SK-N-SH (cell line): ENCODE data around the gene GATB. TPM values are rescaled to one million over a fixed set of nuclear protein-coding genes. Genes with fewer than 3 reads are reported as not detected.

Experiments used
- CTCF ChIA-PET: fragments of 300-600, 350-600 bp; formaldehyde crosslinking; extraction: SDS; loops from one replicate; lab custom pipeline; 2021; lab: Yijun Ruan, JAX
- POLR2A ChIA-PET: fragments of 350-600 bp; sonication (Branson Sonifier 250); formaldehyde crosslinking; extraction: SDS; loops from one replicate; lab custom pipeline; 2020; ENCODE audit warnings: antibody characterized with exemption, inconsistent platforms; lab: Yijun Ruan, JAX
- DNase-seq: peaks from one replicate; pipeline ENCODE4 v3.0.0; 2012
- H2AFZ ChIP-seq: fragments of 200-600 bp; sonication (generic); 2 replicates; pipeline ENCODE4 v1.8.1; 2016; ENCODE audit warnings: antibody characterized with exemption, mild to moderate bottlenecking, low read depth
- H3F3A ChIP-seq: fragments of 200-600 bp; sonication (generic); replicated peaks from 2 replicates; pipeline ENCODE3; 2016; ENCODE audit warnings: antibody characterized with exemption, mild to moderate bottlenecking; ENCODE audit not compliant: insufficient read depth
- H3K27ac ChIP-seq, 2 experiments: fragments of 200-500 bp in 1 of 2; fragments of 200-600 bp in 1 of 2; sonication (Bioruptor generic) in 1 of 2; sonication (generic), shearing (Covaris generic) in 1 of 2; 2 replicates each; pipeline versions ENCODE4 v1.5.1 to v1.6.1; 2014 to 2016; ENCODE audit warnings: low read depth in 2 of 2, inconsistent platforms in 1 of 2, low read length in 1 of 2, mild to moderate bottlenecking in 1 of 2, mixed read lengths in 1 of 2
- H3K27me3 ChIP-seq: fragments of 200-600 bp; sonication (generic), shearing (Covaris generic); 2 replicates; pipeline ENCODE4 v1.6.1; 2016; ENCODE audit warnings: mixed run types; ENCODE audit not compliant: insufficient read depth
- H3K36me3 ChIP-seq, 2 experiments: fragments of 200-500 bp in 1 of 2; fragments of 200-600 bp in 1 of 2; sonication (Bioruptor generic) in 1 of 2; sonication (generic) in 1 of 2; replicated peaks in 1 of 2; 2 replicates each; pipeline versions ENCODE3 to v1.5.1; 2014 to 2016; ENCODE audit warnings: low read length in 1 of 2, mild to moderate bottlenecking in 1 of 2; ENCODE audit not compliant: insufficient read depth in 2 of 2, control insufficient read depth in 1 of 2
- H3K4me1 ChIP-seq, 2 experiments: fragments of 200-500 bp in 1 of 2; fragments of 200-600 bp in 1 of 2; sonication (Bioruptor generic) in 1 of 2; sonication (generic), shearing (Covaris generic) in 1 of 2; 2 replicates each; pipeline versions ENCODE4 v1.5.1 to v1.6.1; 2014 to 2016; ENCODE audit warnings: low read depth in 1 of 2, low read length in 1 of 2, mixed run types in 1 of 2; ENCODE audit not compliant: insufficient read depth in 2 of 2, control insufficient read depth in 1 of 2
- H3K4me2 ChIP-seq: fragments of 200-600 bp; sonication (generic), shearing (Covaris generic); 2 replicates; pipeline ENCODE4 v1.6.1; 2017; ENCODE audit warnings: mixed run types
- H3K4me3 ChIP-seq, 2 experiments: fragments of 200-500 bp in 1 of 2; fragments of 200-600 bp in 1 of 2; sonication (Bioruptor generic) in 1 of 2; sonication (generic), shearing (Covaris generic) in 1 of 2; 2 replicates each; pipeline versions ENCODE4 v1.5.1 to v1.8.1; 2014 to 2016; ENCODE audit warnings: low read depth in 2 of 2, inconsistent platforms in 1 of 2, low read length in 1 of 2, mild to moderate bottlenecking in 1 of 2, mixed read lengths in 1 of 2, moderate library complexity in 1 of 2
- H3K79me2 ChIP-seq: fragments of 200-600 bp; sonication (generic); 2 replicates; pipeline ENCODE4 v1.8.1; 2017; ENCODE audit warnings: mild to moderate bottlenecking; ENCODE audit not compliant: insufficient read depth
- H3K9ac ChIP-seq: fragments of 200-600 bp; sonication (generic); 2 replicates; pipeline ENCODE4 v1.6.1; 2017; ENCODE audit warnings: mixed run types
- H3K9me2 ChIP-seq: fragments of 200-600 bp; sonication (generic); 2 replicates; pipeline ENCODE4 v1.6.1; 2017; ENCODE audit warnings: mixed run types
- H3K9me3 ChIP-seq: fragments of 200-600 bp; sonication (generic); 2 replicates; pipeline ENCODE4 v1.6.1; 2017; ENCODE audit warnings: mixed run types, mild to moderate bottlenecking, moderate library complexity
- H4K20me1 ChIP-seq: fragments of 200-600 bp; sonication (generic); 2 replicates; pipeline ENCODE4 v1.6.1; 2017; ENCODE audit warnings: mild to moderate bottlenecking, mixed run types; ENCODE audit not compliant: insufficient read depth
- GATA2 ChIP-seq: sonication (generic); formaldehyde crosslinking; IDR thresholded peaks from 2 replicates; pipeline ENCODE4 v1.5.0; 2020; ENCODE audit warnings: mild to moderate bottlenecking, missing genetic modification reagents
- RCOR1 ChIP-seq: fragments of 150-350 bp; IDR thresholded peaks from 2 replicates; pipeline ENCODE4 v1.6.1; 2017; ENCODE audit warnings: antibody characterized with exemption, low read length
- TAF1 ChIP-seq: IDR thresholded peaks from 2 replicates; pipeline ENCODE4 v1.6.1; 2012; ENCODE audit warnings: low read depth, mild to moderate bottlenecking, low read length, moderate library complexity, borderline replicate concordance
- TEAD4 ChIP-seq: IDR thresholded peaks from 2 replicates; pipeline ENCODE4 v1.4.0; 2012; ENCODE audit warnings: mild to moderate bottlenecking, borderline replicate concordance; ENCODE audit not compliant: insufficient read depth
- YY1 ChIP-seq: IDR thresholded peaks from 2 replicates; pipeline ENCODE4 v1.4.0; 2012; ENCODE audit warnings: low read depth, mild to moderate bottlenecking
- WGBS: methylation state at CpG from one replicate; pipeline ENCODE4 v1.1.6; 2017; ENCODE audit warnings: low lambda C conversion rate; 5-methylcytosine and 5-hydroxymethylcytosine counted together
- polyA plus RNA-seq, 3 experiments: library from polyadenylated mRNA; depleted of rRNA; stranded (reverse); fragments of >200 nt; gene quantifications; 2 replicates each; pipeline ENCODE4 v1.2.3, GENCODE V29; 2012
- TF ChIP-seq, protein P1 (sequence below): fragments of 150-350 bp; IDR thresholded peaks from 2 replicates; pipeline ENCODE4 v1.6.1; 2016; ENCODE audit warnings: mild to moderate bottlenecking, low read depth, low read length
- TF ChIP-seq, protein P2 (sequence below): fragments of 200-600 bp; sonication (generic); IDR thresholded peaks from 2 replicates; pipeline ENCODE4 v1.6.1; 2017; ENCODE audit warnings: antibody characterized with exemption, mild to moderate bottlenecking, moderate library complexity
- TF ChIP-seq, protein P3 (sequence below): IDR thresholded peaks from 2 replicates; pipeline ENCODE4 v1.4.0; 2012; ENCODE audit warnings: low read depth
- TF ChIP-seq, protein P4 (sequence below): IDR thresholded peaks from 2 replicates; pipeline ENCODE4 v1.4.0; 2012; ENCODE audit warnings: low read depth, borderline replicate concordance
- TF ChIP-seq, protein P5 (sequence below): IDR thresholded peaks from 2 replicates; pipeline ENCODE4 v1.6.1; 2012; ENCODE audit warnings: mild to moderate bottlenecking, low read depth, low read length, moderate library complexity
- TF ChIP-seq, protein P6 (sequence below): IDR thresholded peaks from 2 replicates; pipeline ENCODE4 v1.4.0; 2012; ENCODE audit warnings: low read depth, borderline replicate concordance
- TF ChIP-seq, protein P7 (sequence below): IDR thresholded peaks from 2 replicates; pipeline ENCODE4; 2012

GATB gene
- polyA plus RNA-seq, 1 of the 3 experiments (the other 2 are of a cell fraction) = 28.1 TPM

DNA sequence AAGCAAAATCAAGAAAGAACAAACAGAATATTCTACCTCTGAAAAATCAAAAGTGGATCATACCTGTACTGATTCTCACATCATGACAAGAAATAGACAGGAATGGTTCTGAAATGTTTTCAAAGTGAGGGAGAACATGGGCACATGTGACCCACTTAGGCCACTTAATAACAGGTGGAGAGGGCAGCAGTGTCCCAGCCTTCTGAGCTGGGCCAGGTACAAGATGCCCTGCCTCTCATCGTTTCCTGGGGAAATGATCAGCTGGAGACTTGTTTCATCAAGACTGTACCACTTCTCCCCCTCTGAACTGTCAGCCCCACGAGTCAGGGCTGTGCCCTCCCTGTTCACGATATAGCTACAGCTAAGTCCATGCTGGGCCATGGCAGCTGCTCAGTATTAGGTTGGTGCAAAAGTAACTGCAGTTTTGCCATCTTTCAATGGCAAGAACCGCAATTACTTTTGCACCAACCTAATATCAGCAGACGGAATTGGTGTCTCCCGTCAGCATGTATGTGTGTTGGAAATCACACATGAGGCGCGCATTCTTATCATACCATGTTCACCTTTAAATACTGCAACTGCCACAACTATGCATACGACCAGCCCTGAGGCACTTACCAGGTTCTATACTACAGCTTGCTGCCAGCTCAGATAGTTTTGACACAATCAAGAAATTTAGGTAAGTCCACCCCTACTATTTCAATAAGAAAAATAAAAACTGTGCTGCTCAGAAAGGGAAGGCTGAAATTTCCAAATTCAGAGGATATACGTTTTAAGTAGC lies 71.4 kb downstream of the GATB start:
- no peak for TF ChIP-seq RCOR1
- no peak for TF ChIP-seq TEAD4
- TF ChIP-seq, protein P1, sequence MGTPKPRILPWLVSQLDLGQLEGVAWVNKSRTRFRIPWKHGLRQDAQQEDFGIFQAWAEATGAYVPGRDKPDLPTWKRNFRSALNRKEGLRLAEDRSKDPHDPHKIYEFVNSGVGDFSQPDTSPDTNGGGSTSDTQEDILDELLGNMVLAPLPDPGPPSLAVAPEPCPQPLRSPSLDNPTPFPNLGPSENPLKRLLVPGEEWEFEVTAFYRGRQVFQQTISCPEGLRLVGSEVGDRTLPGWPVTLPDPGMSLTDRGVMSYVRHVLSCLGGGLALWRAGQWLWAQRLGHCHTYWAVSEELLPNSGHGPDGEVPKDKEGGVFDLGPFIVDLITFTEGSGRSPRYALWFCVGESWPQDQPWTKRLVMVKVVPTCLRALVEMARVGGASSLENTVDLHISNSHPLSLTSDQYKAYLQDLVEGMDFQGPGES = no peak
- TF ChIP-seq, protein P2, sequence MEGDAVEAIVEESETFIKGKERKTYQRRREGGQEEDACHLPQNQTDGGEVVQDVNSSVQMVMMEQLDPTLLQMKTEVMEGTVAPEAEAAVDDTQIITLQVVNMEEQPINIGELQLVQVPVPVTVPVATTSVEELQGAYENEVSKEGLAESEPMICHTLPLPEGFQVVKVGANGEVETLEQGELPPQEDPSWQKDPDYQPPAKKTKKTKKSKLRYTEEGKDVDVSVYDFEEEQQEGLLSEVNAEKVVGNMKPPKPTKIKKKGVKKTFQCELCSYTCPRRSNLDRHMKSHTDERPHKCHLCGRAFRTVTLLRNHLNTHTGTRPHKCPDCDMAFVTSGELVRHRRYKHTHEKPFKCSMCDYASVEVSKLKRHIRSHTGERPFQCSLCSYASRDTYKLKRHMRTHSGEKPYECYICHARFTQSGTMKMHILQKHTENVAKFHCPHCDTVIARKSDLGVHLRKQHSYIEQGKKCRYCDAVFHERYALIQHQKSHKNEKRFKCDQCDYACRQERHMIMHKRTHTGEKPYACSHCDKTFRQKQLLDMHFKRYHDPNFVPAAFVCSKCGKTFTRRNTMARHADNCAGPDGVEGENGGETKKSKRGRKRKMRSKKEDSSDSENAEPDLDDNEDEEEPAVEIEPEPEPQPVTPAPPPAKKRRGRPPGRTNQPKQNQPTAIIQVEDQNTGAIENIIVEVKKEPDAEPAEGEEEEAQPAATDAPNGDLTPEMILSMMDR = no peak
- TF ChIP-seq, protein P3, sequence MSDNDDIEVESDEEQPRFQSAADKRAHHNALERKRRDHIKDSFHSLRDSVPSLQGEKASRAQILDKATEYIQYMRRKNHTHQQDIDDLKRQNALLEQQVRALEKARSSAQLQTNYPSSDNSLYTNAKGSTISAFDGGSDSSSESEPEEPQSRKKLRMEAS = no peak
- H3K79me2 ChIP-seq = no peaks in the 10 kb centered on the region
- whole genome bisulfite sequencing = 92% methylated on average over 9 of the region's 10 CpGs
- H3K9ac ChIP-seq = peak overlapping the region; percentile 36; the same call in 1 of the 2 replicates
- no peak overlapping the region for H2AFZ ChIP-seq
- H3K4me3 ChIP-seq = no peak overlapping the region
- ChIA-PET CTCF (no interaction called here), POLR2A (no interaction called here)
- H3K4me1 ChIP-seq = peaks cover 33 to 57% of the 10 kb centered on the region in 2 experiments
- H3K27me3 ChIP-seq = no peaks in the 10 kb centered on the region
- H3K27ac ChIP-seq = peak overlapping the region; percentile 82 to 86; a peak in 3 of 4 replicates
- no peak for DNase-seq
- H4K20me1 ChIP-seq = no peaks in the 10 kb centered on the region
- no peaks in the 10 kb centered on the region for H3K36me3 ChIP-seq
- no peaks in the 10 kb centered on the region for H3K9me3 ChIP-seq
- peak overlapping the region; percentile 74 for H3K4me2 ChIP-seq
- peaks cover 17% of the 10 kb centered on the region for H3F3A ChIP-seq
- no peaks in the 10 kb centered on the region for H3K9me2 ChIP-seq

DNA sequence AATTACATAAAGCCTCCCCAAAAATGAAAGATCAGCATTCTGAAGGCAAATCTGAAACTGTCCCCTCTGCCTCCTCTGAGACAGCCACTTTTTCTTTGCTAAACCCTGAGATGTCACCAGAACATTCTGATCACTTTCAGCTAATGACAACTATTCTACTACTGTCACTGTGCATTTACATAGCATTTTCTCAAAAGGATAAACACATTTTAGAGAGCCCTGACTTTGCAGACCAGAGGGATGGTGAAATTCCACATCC lies 72.1 kb downstream of the GATB start:
- CTCF ChIA-PET = interaction anchor here (1.0 kb wide), 1 partner anchor 25 kb away, joined by 3 read pairs; no protein-coding TSS in a partner anchor
- TF ChIP-seq GATA2 (no peak), TAF1 (no peak), YY1 (no peak), TEAD4 (no peak)
- TF ChIP-seq, protein P4, sequence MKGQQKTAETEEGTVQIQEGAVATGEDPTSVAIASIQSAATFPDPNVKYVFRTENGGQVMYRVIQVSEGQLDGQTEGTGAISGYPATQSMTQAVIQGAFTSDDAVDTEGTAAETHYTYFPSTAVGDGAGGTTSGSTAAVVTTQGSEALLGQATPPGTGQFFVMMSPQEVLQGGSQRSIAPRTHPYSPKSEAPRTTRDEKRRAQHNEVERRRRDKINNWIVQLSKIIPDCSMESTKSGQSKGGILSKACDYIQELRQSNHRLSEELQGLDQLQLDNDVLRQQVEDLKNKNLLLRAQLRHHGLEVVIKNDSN = no peak
- TF ChIP-seq, protein P5, sequence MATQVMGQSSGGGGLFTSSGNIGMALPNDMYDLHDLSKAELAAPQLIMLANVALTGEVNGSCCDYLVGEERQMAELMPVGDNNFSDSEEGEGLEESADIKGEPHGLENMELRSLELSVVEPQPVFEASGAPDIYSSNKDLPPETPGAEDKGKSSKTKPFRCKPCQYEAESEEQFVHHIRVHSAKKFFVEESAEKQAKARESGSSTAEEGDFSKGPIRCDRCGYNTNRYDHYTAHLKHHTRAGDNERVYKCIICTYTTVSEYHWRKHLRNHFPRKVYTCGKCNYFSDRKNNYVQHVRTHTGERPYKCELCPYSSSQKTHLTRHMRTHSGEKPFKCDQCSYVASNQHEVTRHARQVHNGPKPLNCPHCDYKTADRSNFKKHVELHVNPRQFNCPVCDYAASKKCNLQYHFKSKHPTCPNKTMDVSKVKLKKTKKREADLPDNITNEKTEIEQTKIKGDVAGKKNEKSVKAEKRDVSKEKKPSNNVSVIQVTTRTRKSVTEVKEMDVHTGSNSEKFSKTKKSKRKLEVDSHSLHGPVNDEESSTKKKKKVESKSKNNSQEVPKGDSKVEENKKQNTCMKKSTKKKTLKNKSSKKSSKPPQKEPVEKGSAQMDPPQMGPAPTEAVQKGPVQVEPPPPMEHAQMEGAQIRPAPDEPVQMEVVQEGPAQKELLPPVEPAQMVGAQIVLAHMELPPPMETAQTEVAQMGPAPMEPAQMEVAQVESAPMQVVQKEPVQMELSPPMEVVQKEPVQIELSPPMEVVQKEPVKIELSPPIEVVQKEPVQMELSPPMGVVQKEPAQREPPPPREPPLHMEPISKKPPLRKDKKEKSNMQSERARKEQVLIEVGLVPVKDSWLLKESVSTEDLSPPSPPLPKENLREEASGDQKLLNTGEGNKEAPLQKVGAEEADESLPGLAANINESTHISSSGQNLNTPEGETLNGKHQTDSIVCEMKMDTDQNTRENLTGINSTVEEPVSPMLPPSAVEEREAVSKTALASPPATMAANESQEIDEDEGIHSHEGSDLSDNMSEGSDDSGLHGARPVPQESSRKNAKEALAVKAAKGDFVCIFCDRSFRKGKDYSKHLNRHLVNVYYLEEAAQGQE = no peak
- TF ChIP-seq, protein P1 = no peak
- TF ChIP-seq, protein P6, sequence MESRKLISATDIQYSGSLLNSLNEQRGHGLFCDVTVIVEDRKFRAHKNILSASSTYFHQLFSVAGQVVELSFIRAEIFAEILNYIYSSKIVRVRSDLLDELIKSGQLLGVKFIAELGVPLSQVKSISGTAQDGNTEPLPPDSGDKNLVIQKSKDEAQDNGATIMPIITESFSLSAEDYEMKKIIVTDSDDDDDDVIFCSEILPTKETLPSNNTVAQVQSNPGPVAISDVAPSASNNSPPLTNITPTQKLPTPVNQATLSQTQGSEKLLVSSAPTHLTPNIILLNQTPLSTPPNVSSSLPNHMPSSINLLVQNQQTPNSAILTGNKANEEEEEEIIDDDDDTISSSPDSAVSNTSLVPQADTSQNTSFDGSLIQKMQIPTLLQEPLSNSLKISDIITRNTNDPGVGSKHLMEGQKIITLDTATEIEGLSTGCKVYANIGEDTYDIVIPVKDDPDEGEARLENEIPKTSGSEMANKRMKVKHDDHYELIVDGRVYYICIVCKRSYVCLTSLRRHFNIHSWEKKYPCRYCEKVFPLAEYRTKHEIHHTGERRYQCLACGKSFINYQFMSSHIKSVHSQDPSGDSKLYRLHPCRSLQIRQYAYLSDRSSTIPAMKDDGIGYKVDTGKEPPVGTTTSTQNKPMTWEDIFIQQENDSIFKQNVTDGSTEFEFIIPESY = no peak
- TF ChIP-seq, protein P7, sequence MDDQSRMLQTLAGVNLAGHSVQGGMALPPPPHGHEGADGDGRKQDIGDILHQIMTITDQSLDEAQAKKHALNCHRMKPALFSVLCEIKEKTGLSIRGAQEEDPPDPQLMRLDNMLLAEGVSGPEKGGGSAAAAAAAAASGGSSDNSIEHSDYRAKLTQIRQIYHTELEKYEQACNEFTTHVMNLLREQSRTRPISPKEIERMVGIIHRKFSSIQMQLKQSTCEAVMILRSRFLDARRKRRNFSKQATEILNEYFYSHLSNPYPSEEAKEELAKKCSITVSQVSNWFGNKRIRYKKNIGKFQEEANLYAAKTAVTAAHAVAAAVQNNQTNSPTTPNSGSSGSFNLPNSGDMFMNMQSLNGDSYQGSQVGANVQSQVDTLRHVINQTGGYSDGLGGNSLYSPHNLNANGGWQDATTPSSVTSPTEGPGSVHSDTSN = no peak

More for the DNA sequence above, 72.1 kb downstream of the GATB start:
- Histone ChIP-seq H3K4me3 (no peak overlapping the region), H3K9me2 (no peaks in the 10 kb centered on the region), H3K27me3 (no peaks in the 10 kb centered on the region), H3F3A (peaks cover 17% of the 10 kb centered on the region), H3K79me2 (no peaks in the 10 kb centered on the region), H4K20me1 (no peaks in the 10 kb centered on the region), H3K4me1 (peaks cover 33 to 57% of the 10 kb centered on the region in 2 experiments), H3K36me3 (no peaks in the 10 kb centered on the region), H3K27ac (peak overlapping the region in 1 of 2 experiments; percentile 47; a peak in 3 of 4 replicates), H3K9me3 (no peaks in the 10 kb centered on the region), H2AFZ (no peak overlapping the region), H3K4me2 (peak overlapping the region; percentile 30; the same call in 1 of the 2 replicates), H3K9ac (no peak overlapping the region)
- POLR2A ChIA-PET = no interaction called here
- no peak for DNase-seq
